Fibroblast of peridontal ligament (primary cell): ENCODE results near the gene ABLIM3.

Experiments used
- DNase-seq: peaks from one replicate; pipeline ENCODE4 v3.0.0-alpha.2; 2010; ENCODE audit errors: extremely low read depth

Gene ABLIM3

DNA sequence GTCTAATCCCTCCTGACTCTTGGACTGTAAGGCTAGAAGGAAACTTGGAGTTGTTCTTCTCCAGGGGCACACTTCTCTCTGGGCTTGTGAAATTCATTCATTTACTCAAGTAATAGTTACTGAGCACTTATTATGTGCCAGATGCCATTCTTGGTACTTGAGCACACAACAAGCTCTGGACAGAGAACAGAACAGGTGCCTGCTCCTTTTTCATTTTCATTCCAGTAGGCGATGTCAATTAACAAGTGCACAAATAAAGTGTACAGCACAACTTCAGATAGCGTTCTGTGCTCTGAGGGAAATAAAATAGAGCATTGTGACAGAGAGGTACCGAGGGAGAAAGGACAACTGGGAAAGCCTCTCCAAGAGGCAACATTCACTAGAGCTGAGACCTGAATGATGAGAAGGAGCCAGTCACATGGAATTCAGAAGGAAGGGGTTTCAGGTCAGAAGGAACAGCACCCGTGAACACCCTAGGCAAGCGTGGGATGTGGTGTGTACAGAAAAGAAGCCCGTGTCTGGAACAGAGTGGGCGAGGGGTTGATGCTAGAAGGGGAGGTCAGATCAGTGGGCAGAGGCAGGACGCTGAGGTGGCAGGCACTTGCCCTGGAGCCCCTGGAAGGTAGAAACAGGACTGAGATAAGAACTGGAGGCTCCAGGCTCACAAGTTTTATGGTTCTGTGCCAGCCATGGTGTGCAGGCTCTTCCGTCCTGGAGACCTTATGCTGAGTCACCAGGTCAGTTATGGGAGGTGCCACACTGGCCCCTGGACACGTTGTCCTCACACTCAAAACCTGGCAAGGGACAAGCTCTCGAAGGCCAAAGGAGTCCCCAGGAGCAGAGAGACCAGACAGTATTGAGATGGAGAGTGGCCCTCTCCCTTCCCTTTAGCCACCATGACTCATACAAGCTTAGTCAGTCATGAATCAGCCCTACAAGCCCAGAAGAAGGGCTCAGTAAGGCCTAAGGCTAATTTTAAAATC is 7.2 kb upstream of the ABLIM3 start:
- DNase-seq = peak; percentile 71

DNA sequence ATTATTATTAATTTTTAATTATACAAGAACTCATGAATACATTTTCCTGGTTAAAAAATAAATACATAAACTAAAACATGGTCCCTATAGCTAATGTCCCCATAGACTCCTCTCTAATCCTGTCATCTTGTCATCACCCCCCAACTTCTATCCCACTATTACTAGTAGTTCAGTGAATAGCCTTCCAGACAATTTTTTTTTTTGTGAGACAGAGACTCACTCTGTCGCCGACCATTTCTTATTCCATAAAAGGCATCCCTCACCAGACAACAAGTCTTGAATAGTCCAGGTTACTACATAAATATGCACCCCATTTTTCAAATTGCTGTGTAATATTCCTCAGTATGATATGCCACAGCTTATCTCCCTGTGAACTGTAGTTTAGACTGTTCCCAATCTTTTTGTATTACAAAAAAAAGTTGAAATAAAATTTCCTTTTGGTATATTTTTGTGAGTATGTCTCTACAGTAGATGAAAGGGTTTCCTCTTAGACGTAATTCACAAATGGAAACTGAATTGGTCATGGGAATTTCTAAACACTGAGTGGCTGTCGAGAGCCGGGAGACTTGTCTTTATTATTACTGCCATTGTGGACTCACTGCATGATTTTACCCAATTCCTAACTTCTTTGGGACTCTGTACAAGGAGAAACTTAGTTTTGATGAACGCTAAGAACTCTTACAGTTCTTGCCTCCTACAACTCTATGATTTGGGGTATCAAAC is 6.4 kb upstream of the ABLIM3 start:
- DNase-seq = no peak

DNA sequence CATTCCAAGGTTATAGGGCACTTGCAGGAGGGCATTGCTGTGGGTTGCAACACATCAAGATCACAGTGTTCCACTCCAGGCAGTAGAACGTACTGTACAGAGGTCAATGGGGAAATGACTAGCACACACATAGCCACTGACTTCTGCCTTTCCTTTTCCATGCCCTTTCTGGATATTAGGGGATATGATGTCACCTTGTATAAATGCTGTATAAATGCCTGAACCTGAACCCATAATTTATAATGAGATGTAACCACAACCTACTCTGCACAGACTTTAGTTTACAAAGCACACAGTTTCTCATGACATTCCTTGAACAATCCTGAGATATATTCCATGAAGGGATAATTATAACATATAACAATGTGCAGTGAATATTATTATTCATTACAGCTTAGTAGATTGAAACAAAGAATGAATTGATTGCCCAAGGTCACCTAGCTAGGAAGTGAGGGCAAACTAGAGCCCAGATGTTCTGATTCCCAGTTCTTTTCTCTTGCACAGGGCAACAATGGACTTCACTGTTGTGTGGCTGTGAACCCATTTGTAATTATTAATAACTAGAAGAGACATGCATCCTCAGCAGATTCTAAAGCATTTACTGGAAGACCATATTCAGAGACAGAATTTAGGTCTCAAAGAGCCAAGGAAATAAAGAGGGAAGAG is 5.6 kb upstream of the ABLIM3 start:
- peak; percentile 68 for DNase-seq

DNA sequence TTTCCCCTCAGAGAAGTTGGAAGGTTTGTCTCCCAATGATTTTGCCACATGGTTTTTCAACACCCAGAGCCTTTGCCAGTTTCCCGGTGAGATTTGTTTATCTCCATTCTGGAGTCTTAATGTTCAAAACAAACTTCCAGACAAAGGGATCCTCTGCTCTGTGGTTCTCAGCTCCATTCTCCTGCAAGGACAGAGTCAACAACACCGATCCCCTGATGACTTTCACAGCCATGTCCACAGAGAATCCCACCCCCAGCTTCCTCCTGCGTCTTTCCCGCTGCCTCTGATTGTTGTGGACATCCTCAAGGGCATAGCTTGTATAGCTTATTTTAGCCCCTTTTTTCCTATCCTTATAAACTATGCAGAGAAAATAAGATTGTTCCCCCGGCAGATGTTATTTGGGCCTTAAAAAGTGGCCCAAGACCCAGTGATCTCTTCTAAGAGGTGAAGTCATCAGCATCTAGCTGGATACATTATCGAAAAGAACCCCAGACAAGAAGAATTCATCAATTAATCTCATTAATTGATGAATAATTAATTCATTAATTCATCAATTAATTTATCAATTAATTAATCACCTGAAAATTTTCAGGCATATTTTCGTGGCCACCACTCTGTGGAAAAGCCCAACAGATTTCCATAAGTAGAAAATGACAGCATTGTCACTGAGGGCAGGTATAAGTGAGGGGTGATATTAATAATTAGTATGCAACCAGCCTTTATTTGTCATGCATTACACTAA is 2.9 kb upstream of the ABLIM3 start:
- DNase-seq = no peak

GRCh38 chr5:149140197-149141002 is 893 bp upstream of the ABLIM3 start:
- DNase-seq = no peak

DNA sequence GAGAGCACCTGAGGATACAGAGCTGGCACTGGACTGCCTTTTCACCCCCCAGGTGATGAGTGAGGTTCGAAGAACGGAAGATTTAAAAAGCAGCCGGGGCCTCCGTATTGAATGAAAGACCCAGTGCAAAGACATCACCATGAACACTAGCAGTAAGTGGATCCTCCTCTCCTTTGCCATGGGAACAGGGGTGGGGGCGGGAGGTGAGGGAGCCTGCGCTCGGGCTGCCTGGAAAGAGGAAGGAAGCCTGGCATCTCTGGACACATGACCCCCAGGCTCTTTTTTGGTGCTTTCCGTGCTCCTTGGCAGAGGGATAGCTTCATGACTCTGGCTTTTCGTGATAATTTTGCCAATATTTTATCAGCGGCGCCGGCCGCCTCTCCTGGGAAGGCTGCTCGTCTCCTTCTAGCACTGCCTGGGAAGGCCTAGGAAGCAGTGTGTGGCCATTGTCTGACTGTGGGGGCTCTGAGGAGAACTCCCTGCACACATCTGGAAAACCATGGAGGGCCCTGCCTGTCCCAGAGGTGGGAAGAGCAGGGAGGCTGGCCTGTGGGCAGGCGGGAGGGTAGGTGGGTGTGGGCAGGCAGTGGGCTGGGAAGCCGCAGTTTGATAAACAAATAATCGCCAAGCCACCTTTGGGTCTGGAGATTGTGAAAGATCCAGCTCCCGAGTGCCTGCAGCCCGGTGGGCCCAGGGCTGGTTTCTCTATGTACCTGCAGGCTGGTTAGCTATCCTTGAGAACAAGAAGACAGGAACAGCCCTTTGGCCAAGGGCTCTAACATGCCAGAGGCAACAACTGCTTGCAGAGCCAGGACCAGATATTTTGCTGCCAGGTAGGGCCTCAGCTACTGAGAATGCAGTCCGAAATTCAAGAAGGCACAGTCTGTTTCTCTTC is 911 bp downstream of the ABLIM3 start:
- no peak for DNase-seq

DNA sequence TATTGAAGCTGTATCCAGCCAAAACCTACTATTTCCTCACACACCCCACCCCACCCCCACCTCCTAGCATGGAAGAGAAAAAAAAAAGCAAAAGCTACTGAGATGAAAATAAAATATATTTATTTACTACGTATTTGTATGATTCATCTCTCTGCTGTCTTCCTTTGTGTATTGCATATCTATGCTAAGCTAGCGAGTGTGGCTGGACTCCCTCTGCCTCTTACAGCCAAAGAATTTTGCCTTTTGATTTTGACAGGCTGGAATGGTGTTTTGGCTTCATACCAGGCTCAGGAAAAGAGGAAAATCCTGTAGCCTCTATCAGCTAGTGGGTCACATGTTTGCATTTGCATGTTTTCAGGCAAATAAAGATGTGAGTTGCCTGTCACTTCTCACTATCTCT is 2.2 kb downstream of the ABLIM3 start:
- peak; percentile 68 for DNase-seq

DNA sequence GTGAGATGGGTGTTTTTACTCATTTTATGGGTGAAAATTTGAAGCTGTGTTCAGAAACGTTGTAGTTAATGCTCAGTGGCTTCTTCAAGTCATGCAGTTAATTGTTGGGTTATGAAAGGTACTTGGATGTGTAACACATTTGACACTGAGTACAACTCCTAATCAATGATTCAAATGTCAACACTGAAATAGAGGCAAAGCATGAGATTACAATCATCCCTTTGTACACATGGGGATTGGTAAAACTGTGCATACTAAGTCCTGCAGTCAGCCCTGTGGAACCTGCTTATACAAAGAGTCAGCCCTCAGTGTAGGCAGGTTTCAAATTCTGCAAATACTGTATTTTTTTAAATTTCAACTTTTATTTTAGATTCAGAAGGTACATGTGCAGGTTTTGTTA is 3.3 kb downstream of the ABLIM3 start:
- DNase-seq = no peak

- DNase-seq = no peak
Measured at GRCh38 chr5:149145138-149145537, 3.8 kb downstream of the ABLIM3 start.

DNA sequence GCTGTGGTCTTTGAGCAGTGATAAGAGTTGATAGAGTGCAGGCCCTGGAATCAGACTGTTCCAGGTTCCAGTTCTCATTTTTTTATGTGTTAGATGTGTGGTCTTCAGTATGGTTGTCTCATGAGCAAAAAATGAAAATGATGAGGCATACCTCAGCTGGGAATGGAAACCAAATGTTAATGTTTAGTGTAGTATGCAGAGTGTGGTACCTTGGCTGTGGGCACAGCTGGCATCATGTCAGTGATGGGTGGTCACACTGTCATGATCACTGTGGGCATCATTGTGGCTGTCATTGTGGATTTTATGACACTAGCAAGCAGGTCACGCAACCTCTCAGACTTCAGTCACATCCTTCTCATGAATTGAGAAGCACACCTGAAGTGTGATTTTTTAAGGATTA is 6.4 kb downstream of the ABLIM3 start:
- DNase-seq = no peak

GRCh38 chr5:149149942-149150341 is 8.6 kb downstream of the ABLIM3 start:
- no peak for DNase-seq

DNA sequence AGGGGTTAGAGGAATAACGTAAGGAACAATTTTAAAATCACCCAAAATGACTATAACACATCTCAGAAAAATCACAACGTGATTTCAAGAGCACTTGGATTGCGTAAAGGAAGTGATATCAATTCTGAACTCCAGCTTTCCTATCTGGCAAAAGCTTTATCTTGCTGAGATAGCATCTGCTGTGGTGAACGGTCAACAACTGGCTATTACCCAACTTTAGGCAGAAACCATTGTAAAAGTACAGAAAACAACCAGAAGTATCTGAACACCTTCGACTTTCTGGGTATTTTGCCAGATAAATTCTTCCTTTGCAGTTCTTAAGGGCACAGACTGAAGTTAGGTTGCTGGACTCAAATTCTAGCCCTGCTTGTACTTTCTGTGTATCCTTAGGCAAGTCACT is 9.2 kb downstream of the ABLIM3 start:
- DNase-seq = no peak

DNA sequence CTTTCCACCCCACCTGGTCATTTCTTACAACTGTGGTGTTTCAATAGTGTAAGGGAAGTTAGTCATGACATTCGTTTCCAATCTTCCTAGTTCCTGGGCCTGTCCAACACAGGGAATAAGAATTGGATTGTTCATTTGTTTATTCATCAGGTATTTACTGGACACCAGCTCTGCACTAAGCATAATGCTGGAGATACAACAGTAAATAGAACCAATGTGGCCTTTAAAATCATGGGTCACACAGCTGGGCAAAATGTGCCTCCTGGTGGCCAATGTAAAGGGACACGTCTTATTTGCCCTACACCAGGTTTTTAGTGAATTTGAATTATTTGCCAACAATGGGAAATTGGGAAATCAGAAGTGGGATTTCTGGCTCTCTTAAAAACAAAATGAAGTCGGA is 10.4 kb downstream of the ABLIM3 start:
- DNase-seq = no peak

GRCh38 chr5:149152317-149152746 is 11.0 kb downstream of the ABLIM3 start:
- DNase-seq = peak; percentile 62

DNA sequence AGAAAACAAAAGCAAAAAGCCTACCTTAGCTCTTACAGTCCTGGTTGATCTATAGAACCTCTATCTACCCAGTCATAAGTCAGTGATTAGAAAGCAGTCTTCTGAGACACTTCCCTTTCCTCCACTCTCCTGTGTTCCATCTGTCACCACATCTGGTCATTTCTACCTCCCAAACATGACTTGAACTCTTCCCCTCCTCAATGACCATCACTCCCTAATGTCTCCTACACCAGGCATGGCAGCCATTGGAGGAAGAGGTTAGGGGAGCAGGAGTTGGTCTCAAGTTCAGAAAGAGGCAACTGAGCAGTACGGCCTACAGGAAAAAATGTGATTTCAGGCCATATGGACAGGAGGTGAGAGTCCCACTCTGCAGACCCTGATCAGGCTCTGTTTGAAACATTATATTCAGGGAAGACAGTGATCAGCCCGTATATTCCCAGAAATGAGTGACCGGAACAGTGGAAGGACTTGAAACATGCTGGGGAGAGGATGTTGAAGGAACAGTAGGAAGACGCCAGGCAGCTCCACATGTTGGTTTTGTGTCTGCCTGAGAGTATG is 12.0 kb downstream of the ABLIM3 start:
- no peak for DNase-seq

DNA sequence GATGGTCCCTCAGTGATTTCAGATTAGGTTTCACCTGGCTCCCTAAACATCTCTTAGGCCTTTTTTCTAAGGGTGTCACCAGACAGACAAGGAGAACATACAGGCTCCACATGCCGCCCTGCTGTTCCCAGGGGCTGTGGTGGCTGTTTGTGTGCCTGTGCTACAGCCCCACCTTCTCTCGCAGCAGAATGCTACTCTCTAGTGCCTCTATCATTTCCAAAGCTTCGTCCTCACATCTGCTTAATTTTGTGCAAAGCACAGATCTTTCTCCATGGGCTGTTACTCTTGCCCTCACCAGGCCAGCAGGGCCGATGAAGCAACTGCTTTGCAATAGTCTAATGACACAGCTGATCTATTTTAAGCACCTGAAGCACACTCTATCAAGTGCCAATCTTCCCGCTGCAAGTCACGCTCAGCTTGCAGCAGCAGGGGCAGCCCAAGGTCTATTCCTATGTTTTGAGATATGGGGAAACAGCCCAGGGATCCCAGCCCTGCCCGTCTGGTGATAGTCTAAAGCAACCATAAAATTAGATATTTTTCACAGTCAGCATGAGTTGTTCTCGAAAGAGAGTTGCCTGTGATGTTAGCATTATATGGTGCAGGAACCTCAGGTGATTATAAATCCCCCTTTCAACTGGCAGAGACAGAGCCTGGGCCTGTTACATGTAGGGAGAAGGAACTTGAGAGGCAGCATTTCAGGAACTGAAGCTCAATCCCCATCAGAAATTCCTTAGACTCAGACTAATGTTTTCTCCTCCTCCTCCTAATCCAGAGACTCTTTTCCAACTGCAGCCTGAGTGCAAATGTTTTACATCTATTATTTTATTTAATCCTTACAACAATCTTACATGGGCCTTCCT is 12.7 kb downstream of the ABLIM3 start:
- peak; percentile 80 for DNase-seq

GRCh38 chr5:149154650-149155049 is 13.4 kb downstream of the ABLIM3 start:
- DNase-seq = no peak

GRCh38 chr5:149156435-149157083 is 15.3 kb downstream of the ABLIM3 start:
- no peak for DNase-seq
